PFSK-1 (cell line): ENCODE data around the gene NOD2.

Experiments used
- FOXP2 ChIP-seq: optimal IDR thresholded peaks from 2 replicates; pipeline ENCODE3; 2011; ENCODE audit warnings: borderline replicate concordance, control low read depth, inconsistent platforms; ENCODE audit not compliant: insufficient read depth; ENCODE audit errors: extremely low read length, extremely low read depth
- SIN3A ChIP-seq: IDR thresholded peaks from 2 replicates; pipeline ENCODE4 v1.6.1; 2012; ENCODE audit warnings: mild to moderate bottlenecking, low read length, moderate library complexity, borderline replicate concordance; ENCODE audit not compliant: insufficient read depth

DNA sequence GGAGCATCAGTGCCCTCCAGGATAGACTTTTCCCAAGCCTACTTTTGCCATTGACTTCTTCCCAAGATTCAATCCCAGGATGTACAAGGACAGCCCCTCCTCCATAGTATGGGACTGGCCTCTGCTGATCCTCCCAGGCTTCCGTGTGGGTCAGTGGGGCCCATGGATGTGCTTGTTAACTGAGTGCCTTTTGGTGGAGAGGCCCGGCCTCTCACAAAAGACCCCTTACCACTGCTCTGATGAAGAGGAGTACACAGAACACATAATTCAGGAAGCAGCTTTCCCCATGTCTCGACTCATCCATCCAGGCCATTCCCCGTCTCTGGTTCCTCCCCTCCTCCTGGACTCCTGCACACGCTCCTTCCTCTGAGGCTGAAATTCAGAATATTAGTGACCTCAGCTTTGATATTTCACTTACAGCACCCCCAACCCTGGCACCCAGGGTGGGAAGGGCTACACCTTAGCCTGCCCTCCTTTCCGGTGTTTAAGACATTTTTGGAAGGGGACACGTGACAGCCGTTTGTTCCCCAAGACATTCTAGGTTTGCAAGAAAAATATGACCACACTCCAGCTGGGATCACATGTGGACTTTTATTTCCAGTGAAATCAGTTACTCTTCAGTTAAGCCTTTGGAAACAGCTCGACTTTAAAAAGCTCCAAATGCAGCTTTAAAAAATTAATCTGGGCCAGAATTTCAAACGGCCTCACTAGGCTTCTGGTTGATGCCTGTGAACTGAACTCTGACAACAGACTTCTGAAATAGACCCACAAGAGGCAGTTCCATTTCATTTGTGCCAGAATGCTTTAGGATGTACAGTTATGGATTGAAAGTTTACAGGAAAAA lies 38.8 kb downstream of the NOD2 start:
- TF ChIP-seq SIN3A = no peak
- TF ChIP-seq FOXP2 = no peak
